GM23338 (cell line): ENCODE measurements around the gene TCF7. TPM values are rescaled to one million over a fixed set of nuclear protein-coding genes. Genes with fewer than 3 reads are reported as not detected.

Experiments used
- ATAC-seq: fragments of 200-7000 bp; cut with Tn5 transposase; 3 replicates; pipeline ENCODE4 v1.9.1; 2020
- DNase-seq: peaks from one replicate; pipeline ENCODE4 v3.0.0-alpha.2; 2015; ENCODE audit warnings: low spot score
- H2AFZ ChIP-seq: fragments of 200-600 bp; sonication (generic); 2 replicates; pipeline ENCODE4 v1.8.0; 2016; ENCODE audit warnings: antibody characterized with exemption, mild to moderate bottlenecking, moderate library complexity
- H3F3A ChIP-seq: fragments of 200-600 bp; sonication (generic); replicated peaks from 2 replicates; pipeline ENCODE4 v1.8.0; 2017; ENCODE audit warnings: antibody characterized with exemption, mixed run types, low read depth
- H3K27ac ChIP-seq: fragments of 200-600 bp; sonication (generic); 2 replicates; pipeline ENCODE4 v1.6.1; 2016; ENCODE audit warnings: low read depth
- H3K27me3 ChIP-seq: fragments of 200-600 bp; sonication (generic); 2 replicates; pipeline ENCODE4 v1.8.0; 2016; ENCODE audit warnings: mild to moderate bottlenecking, mixed run types, moderate library complexity; ENCODE audit not compliant: insufficient read depth
- H3K36me3 ChIP-seq: fragments of 200-600 bp; sonication (generic); 2 replicates; pipeline ENCODE4 v1.8.0; 2016; ENCODE audit warnings: mild to moderate bottlenecking; ENCODE audit not compliant: insufficient read depth
- H3K4me1 ChIP-seq: fragments of 200-600 bp; sonication (generic); 2 replicates; pipeline ENCODE4 v1.8.0; 2016; ENCODE audit warnings: mild to moderate bottlenecking, moderate library complexity; ENCODE audit not compliant: insufficient read depth
- H3K4me2 ChIP-seq: fragments of 200-600 bp; sonication (generic); 2 replicates; pipeline ENCODE4 v1.7.1; 2017; ENCODE audit warnings: mixed run types
- H3K4me3 ChIP-seq: fragments of 200-600 bp; sonication (generic); 2 replicates; pipeline ENCODE4 v1.6.1; 2016; ENCODE audit warnings: mixed run types
- H3K79me2 ChIP-seq: fragments of 200-600 bp; sonication (generic); replicated peaks from 2 replicates; pipeline ENCODE4 v1.8.0; 2017; ENCODE audit warnings: mild to moderate bottlenecking; ENCODE audit not compliant: insufficient read depth
- H3K9me2 ChIP-seq: fragments of 200-600 bp; sonication (generic); 2 replicates; pipeline ENCODE4 v1.8.0; 2017; ENCODE audit not compliant: insufficient read depth
- H4K20me1 ChIP-seq: fragments of 200-600 bp; sonication (generic); replicated peaks from 2 replicates; pipeline ENCODE4 v1.8.0; 2017; ENCODE audit warnings: mild to moderate bottlenecking; ENCODE audit not compliant: insufficient read depth
- H3K27ac Mint-ChIP-seq: 2 replicates; pipeline ENCODE4 v1.8.0; 2020; ENCODE audit warnings: inconsistent platforms, mild to moderate bottlenecking, moderate library complexity, mixed read lengths
- H3K27me3 Mint-ChIP-seq: 3 replicates; pipeline ENCODE4 v1.8.0; 2022; ENCODE audit warnings: low read depth, mild to moderate bottlenecking, moderate library complexity, mixed read lengths, inconsistent platforms; ENCODE audit not compliant: insufficient read depth, poor library complexity
- H3K36me3 Mint-ChIP-seq: 3 replicates; pipeline ENCODE4 v1.8.0; 2021; ENCODE audit warnings: low read depth, mild to moderate bottlenecking, inconsistent platforms, moderate library complexity, mixed read lengths
- H3K4me1 Mint-ChIP-seq: 3 replicates; pipeline ENCODE4 v1.8.0; 2020; ENCODE audit warnings: mild to moderate bottlenecking, inconsistent platforms, mixed read lengths
- H3K4me3 Mint-ChIP-seq: 3 replicates; pipeline ENCODE4 v1.8.0; 2021; ENCODE audit warnings: moderate library complexity, mild to moderate bottlenecking, inconsistent platforms, mixed read lengths
- H3K9me3 Mint-ChIP-seq: 3 replicates; pipeline ENCODE4 v1.8.0; 2020; ENCODE audit warnings: moderate library complexity, mild to moderate bottlenecking, inconsistent platforms, mixed read lengths
- CREB1 ChIP-seq: fragments of 250-450 bp; sonication (Bioruptor Pico); IDR thresholded peaks from 2 replicates; pipeline ENCODE4 v1.5.0; 2020; ENCODE audit warnings: low read depth, mild to moderate bottlenecking, moderate library complexity
- EZH2 ChIP-seq: fragments of 200-600 bp; sonication (generic); IDR thresholded peaks from one replicate; pipeline ENCODE4 v1.8.0; 2017; ENCODE audit warnings: antibody characterized with exemption, mild to moderate bottlenecking, low read depth; ENCODE audit not compliant: unreplicated experiment
- EZH2phosphoT487 ChIP-seq: fragments of 200-600 bp; sonication (generic); IDR thresholded peaks from one replicate; pipeline ENCODE4 v1.8.1; 2018; ENCODE audit warnings: antibody characterized with exemption; ENCODE audit not compliant: unreplicated experiment
- JUNB ChIP-seq: IDR thresholded peaks from one replicate; pipeline ENCODE4 v1.6.1; 2016; ENCODE audit warnings: antibody characterized with exemption; ENCODE audit not compliant: unreplicated experiment
- NANOG ChIP-seq: IDR thresholded peaks from 2 replicates; pipeline ENCODE4 v1.6.1; 2016; ENCODE audit warnings: antibody characterized with exemption, borderline replicate concordance
- POLR2AphosphoS5 ChIP-seq: IDR thresholded peaks from 2 replicates; pipeline ENCODE4 v1.6.1; 2016; ENCODE audit warnings: antibody characterized with exemption, low read depth
- STAT1 ChIP-seq: IDR thresholded peaks from one replicate; pipeline ENCODE4 v1.6.1; 2016; ENCODE audit warnings: antibody characterized with exemption; ENCODE audit not compliant: unreplicated experiment
- ZNF114 ChIP-seq: fragments of 250-450 bp; sonication (Bioruptor Pico); IDR thresholded peaks from 2 replicates; pipeline ENCODE4 v1.5.0; 2020; ENCODE audit warnings: mild to moderate bottlenecking, moderate library complexity
- ZNF331 ChIP-seq: fragments of 250-450 bp; sonication (Bioruptor Pico); IDR thresholded peaks from 2 replicates; pipeline ENCODE4 v1.5.0; 2020; ENCODE audit warnings: low read depth, mild to moderate bottlenecking, moderate library complexity
- polyA plus RNA-seq: library from polyadenylated mRNA; unstranded; fragments of >200 nt; fragmentation: Nextera tagmentation; extraction: Ambion mirVana; gene quantifications from 2 replicates; pipeline ENCODE4 v1.2.1, GENCODE V29; 2016
- total RNA-seq: library from RNA; depleted of rRNA; stranded (reverse); fragments of >200 nt; shearing (Covaris generic); gene quantifications from 2 replicates; pipeline ENCODE4 v1.2.3, GENCODE V29; 2014
- TF ChIP-seq, protein P1 (sequence below), 2 experiments: fragments of 200-600 bp in 1 of 2; sonication (generic) in 1 of 2; conservative IDR thresholded peaks; 2 replicates each; pipeline versions ENCODE4 v1.5.1 to v1.6.1; 2016 to 2017; ENCODE audit warnings: antibody characterized with exemption in 2 of 2, low read depth in 2 of 2, mild to moderate bottlenecking in 2 of 2, moderate library complexity in 1 of 2
- TF ChIP-seq, protein P2 (sequence below): IDR thresholded peaks from one replicate; pipeline ENCODE4 v1.6.1; 2018; ENCODE audit warnings: antibody characterized with exemption; ENCODE audit not compliant: unreplicated experiment
- TF ChIP-seq, protein P3 (sequence below): IDR thresholded peaks from 2 replicates; pipeline ENCODE4 v1.6.1; 2016; ENCODE audit warnings: antibody characterized with exemption
- TF ChIP-seq, protein P4 (sequence below): fragments of 250-450 bp; sonication (Bioruptor Pico); IDR thresholded peaks from 2 replicates; pipeline ENCODE4 v1.5.0; 2020; ENCODE audit warnings: mild to moderate bottlenecking, moderate library complexity

Gene TCF7
- total and polyA plus RNA-seq, 2 experiments from 2014 or later: 5.6 to 8.1 TPM

DNA sequence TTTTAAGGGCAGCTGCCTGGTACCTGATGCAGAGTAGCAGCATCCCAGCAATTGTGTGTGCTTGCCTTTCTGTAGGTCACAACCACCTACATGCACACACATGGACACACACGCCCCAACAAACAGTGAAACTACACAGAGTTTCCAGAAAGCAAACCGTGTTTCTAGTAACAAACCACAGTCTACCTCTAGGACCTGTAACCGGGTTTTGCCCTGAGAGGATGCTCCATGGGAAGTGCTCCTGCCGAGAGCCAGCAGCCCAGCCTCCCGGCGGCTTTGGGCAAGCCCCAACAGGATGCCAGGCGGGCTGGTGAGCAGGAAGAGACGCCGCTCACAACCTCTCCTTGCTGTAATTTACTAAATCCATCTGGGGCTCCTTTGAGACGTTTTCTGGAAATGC is 4.1 kb upstream of the TCF7 start:
- H3K4me1 Mint-ChIP-seq: peaks cover 8% of the 10 kb centered on the region
- H4K20me1 ChIP-seq: no peaks in the 10 kb centered on the region
- no peak overlapping the region for H3K4me3 Mint-ChIP-seq
- H3K27me3 ChIP-seq: peaks cover 40% of the 10 kb centered on the region
- 0 out of 2 replicates have a peak, but pooled peaks cover 10% of the 10 kb centered on the region for H3F3A ChIP-seq
- peaks cover 37% of the 10 kb centered on the region for H3K27me3 Mint-ChIP-seq
- H3K4me1 ChIP-seq: no peaks in the 10 kb centered on the region; the same call in 1 of the 2 replicates
- no peaks in the 10 kb centered on the region for H3K9me3 Mint-ChIP-seq
- no peak overlapping the region for H3K27ac ChIP-seq
- no peak for DNase-seq
- H3K9me2 ChIP-seq: no peaks in the 10 kb centered on the region
- H3K79me2 ChIP-seq: no peaks in the 10 kb centered on the region
- H3K27ac Mint-ChIP-seq: no peak overlapping the region
- no peak for ATAC-seq
- no peak overlapping the region for H3K4me2 ChIP-seq
- TF ChIP-seq EZH2 (no peak), CREB1 (CRISPR knock-in tag) (no peak), EZH2phosphoT487 (no peak), NANOG (no peak), STAT1 (no peak), ZNF331 (CRISPR knock-in tag) (no peak), ZNF114 (CRISPR knock-in tag) (no peak), POLR2AphosphoS5 (no peak), JUNB (no peak)
- TF ChIP-seq, protein P1, sequence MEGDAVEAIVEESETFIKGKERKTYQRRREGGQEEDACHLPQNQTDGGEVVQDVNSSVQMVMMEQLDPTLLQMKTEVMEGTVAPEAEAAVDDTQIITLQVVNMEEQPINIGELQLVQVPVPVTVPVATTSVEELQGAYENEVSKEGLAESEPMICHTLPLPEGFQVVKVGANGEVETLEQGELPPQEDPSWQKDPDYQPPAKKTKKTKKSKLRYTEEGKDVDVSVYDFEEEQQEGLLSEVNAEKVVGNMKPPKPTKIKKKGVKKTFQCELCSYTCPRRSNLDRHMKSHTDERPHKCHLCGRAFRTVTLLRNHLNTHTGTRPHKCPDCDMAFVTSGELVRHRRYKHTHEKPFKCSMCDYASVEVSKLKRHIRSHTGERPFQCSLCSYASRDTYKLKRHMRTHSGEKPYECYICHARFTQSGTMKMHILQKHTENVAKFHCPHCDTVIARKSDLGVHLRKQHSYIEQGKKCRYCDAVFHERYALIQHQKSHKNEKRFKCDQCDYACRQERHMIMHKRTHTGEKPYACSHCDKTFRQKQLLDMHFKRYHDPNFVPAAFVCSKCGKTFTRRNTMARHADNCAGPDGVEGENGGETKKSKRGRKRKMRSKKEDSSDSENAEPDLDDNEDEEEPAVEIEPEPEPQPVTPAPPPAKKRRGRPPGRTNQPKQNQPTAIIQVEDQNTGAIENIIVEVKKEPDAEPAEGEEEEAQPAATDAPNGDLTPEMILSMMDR (conservative IDR thresholded peaks at IDR 0.05; ENCODE audit: low read depth in 2 of 2): no peak
- TF ChIP-seq, protein P2, sequence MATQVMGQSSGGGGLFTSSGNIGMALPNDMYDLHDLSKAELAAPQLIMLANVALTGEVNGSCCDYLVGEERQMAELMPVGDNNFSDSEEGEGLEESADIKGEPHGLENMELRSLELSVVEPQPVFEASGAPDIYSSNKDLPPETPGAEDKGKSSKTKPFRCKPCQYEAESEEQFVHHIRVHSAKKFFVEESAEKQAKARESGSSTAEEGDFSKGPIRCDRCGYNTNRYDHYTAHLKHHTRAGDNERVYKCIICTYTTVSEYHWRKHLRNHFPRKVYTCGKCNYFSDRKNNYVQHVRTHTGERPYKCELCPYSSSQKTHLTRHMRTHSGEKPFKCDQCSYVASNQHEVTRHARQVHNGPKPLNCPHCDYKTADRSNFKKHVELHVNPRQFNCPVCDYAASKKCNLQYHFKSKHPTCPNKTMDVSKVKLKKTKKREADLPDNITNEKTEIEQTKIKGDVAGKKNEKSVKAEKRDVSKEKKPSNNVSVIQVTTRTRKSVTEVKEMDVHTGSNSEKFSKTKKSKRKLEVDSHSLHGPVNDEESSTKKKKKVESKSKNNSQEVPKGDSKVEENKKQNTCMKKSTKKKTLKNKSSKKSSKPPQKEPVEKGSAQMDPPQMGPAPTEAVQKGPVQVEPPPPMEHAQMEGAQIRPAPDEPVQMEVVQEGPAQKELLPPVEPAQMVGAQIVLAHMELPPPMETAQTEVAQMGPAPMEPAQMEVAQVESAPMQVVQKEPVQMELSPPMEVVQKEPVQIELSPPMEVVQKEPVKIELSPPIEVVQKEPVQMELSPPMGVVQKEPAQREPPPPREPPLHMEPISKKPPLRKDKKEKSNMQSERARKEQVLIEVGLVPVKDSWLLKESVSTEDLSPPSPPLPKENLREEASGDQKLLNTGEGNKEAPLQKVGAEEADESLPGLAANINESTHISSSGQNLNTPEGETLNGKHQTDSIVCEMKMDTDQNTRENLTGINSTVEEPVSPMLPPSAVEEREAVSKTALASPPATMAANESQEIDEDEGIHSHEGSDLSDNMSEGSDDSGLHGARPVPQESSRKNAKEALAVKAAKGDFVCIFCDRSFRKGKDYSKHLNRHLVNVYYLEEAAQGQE: no peak
- TF ChIP-seq, protein P3, sequence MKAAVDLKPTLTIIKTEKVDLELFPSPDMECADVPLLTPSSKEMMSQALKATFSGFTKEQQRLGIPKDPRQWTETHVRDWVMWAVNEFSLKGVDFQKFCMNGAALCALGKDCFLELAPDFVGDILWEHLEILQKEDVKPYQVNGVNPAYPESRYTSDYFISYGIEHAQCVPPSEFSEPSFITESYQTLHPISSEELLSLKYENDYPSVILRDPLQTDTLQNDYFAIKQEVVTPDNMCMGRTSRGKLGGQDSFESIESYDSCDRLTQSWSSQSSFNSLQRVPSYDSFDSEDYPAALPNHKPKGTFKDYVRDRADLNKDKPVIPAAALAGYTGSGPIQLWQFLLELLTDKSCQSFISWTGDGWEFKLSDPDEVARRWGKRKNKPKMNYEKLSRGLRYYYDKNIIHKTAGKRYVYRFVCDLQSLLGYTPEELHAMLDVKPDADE: no peak
- TF ChIP-seq, protein P4, sequence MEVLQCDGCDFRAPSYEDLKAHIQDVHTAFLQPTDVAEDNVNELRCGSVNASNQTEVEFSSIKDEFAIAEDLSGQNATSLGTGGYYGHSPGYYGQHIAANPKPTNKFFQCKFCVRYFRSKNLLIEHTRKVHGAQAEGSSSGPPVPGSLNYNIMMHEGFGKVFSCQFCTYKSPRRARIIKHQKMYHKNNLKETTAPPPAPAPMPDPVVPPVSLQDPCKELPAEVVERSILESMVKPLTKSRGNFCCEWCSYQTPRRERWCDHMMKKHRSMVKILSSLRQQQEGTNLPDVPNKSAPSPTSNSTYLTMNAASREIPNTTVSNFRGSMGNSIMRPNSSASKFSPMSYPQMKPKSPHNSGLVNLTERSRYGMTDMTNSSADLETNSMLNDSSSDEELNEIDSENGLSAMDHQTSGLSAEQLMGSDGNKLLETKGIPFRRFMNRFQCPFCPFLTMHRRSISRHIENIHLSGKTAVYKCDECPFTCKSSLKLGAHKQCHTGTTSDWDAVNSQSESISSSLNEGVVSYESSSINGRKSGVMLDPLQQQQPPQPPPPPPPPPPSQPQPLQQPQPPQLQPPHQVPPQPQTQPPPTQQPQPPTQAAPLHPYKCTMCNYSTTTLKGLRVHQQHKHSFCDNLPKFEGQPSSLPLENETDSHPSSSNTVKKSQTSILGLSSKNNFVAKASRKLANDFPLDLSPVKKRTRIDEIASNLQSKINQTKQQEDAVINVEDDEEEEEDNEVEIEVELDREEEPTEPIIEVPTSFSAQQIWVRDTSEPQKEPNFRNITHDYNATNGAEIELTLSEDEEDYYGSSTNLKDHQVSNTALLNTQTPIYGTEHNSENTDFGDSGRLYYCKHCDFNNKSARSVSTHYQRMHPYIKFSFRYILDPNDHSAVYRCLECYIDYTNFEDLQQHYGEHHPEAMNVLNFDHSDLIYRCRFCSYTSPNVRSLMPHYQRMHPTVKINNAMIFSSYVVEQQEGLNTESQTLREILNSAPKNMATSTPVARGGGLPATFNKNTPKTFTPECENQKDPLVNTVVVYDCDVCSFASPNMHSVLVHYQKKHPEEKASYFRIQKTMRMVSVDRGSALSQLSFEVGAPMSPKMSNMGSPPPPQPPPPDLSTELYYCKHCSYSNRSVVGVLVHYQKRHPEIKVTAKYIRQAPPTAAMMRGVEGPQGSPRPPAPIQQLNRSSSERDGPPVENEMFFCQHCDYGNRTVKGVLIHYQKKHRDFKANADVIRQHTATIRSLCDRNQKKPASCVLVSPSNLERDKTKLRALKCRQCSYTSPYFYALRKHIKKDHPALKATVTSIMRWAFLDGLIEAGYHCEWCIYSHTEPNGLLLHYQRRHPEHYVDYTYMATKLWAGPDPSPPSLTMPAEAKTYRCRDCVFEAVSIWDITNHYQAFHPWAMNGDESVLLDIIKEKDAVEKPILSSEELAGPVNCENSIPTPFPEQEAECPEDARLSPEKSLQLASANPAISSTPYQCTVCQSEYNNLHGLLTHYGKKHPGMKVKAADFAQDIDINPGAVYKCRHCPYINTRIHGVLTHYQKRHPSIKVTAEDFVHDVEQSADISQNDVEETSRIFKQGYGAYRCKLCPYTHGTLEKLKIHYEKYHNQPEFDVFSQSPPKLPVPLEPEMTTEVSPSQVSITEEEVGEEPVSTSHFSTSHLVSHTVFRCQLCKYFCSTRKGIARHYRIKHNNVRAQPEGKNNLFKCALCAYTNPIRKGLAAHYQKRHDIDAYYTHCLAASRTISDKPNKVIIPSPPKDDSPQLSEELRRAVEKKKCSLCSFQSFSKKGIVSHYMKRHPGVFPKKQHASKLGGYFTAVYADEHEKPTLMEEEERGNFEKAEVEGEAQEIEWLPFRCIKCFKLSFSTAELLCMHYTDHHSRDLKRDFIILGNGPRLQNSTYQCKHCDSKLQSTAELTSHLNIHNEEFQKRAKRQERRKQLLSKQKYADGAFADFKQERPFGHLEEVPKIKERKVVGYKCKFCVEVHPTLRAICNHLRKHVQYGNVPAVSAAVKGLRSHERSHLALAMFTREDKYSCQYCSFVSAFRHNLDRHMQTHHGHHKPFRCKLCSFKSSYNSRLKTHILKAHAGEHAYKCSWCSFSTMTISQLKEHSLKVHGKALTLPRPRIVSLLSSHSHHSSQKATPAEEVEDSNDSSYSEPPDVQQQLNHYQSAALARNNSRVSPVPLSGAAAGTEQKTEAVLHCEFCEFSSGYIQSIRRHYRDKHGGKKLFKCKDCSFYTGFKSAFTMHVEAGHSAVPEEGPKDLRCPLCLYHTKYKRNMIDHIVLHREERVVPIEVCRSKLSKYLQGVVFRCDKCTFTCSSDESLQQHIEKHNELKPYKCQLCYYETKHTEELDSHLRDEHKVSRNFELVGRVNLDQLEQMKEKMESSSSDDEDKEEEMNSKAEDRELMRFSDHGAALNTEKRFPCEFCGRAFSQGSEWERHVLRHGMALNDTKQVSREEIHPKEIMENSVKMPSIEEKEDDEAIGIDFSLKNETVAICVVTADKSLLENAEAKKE: no peak
- H3K36me3 ChIP-seq: no peaks in the 10 kb centered on the region
- H3K4me3 ChIP-seq: no peak overlapping the region
- no peak overlapping the region; the same call in 1 of the 2 replicates for H2AFZ ChIP-seq
- no peaks in the 10 kb centered on the region for H3K36me3 Mint-ChIP-seq
